ENCODE results near the gene RGL4.
"Not testable (repeated sequence)": the region's sequence is repeated elsewhere in the genome, so short reads cannot be mapped to it uniquely, and the experiment has no call there.

RGL4 gene

DNA sequence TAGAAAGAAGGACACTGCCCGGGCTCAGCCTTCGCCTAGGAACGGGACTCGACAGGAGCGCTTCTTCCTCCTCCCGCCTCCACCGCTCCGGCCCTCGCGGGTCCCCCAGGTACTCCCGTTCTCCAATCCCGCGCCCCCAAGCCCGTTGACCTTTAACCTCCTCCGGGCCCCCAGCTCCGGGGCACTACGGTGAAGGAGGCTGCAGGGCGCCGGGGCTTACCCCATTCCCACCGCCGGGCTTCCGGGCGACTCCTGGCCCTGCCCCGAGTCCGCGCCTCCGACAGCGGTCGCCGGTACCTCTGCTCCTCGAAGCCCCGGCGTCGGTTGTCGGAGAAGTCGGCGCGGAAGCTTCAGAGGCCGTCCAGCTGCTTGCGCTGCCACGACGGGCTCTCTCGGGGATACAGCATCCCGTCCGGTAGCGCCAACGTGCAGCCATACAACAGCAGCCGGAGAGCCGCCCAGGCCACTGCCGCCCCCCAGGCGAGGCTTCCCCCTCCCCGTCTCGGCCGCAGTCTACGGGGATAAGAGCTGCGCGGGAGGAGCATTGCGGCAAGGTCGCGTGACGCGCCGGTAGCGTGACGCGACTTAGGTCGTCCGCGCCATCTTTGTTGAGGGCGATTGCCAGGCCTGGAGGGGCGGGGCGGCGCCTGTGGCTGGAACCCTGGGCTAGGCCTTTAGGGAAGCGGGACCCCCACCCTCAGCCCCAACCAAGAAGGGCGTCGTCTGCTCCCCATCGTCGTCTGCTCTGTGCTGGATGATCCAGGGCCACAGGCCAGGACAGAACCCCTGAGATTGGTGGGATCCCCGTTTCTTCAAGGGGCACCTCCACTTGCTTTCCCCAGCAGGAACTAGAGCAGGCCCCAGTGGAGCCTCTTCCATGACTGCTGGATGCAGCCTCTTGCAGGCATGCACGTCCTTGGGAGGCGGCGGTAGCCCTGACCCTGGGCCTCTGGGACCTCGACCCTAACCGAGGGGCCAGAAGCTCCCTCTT is 26.3 kb downstream of the RGL4 start:
- Histone ChIP-seq H3K9me3 (no peaks in the 10 kb centered on the region), H3K4me1 (peaks cover 0 to 16% (median 14%) of the 10 kb centered on the region in 4 donors), H3K27me3 (no peaks in the 10 kb centered on the region), H3K4me3 (peak overlapping the region; percentile 62 to 98), H3K36me3 (peaks cover 0 to 30% (median 19%) of the 10 kb centered on the region in 3 donors), H3K27ac (peak overlapping the region; percentile 67 to 78)
- intact Hi-C loops (cut with DNase I; ENCODE audit: low total_unique reads), result loop anchor here (5.0 kb wide), 1 partner anchor 130 kb away; no protein-coding TSS in a partner anchor
- TF ChIP-seq CTCF (IDR thresholded peaks at IDR 0.05), result no peak
- DNase-seq, result peak; percentile 76 to 88

DNA sequence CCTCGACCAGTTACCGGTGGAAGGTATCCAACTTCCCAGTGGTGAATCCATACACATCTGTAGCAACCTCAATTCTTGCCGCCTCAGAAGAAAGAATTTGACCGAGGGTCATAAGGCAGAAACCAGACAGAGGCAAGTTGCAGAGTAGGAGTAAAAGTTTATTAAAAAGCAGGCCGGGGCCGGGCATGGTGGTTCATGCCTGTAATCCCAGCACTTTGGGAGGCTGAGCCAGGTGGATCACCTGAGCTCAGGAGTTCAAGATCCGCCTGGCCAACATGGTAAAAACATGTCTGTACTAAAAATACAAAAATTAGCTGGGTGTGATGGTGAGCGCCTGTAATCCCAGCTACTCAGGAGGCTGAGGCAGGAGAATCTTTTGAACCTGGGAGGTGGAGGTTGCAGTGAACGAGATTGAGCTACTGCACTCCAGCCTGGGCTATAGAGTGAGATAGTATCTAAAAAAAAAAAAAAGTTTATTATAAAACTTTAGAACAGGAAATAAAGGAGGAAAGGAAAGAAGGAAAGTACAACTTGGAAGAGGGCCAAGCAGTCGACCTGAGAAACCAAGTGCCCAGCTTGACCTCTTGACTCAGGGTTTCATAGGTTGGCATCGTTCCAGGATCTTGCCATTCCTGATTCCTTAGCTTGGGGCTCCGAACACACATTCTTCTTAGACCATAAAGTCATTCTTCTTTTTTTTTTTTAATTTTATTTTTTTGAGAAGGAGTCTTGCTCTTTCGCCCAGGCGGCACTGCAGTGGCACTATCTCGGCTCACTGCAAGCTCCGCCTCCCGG is 27.8 kb downstream of the RGL4 start:
- intact Hi-C loops (cut with DNase I; ENCODE audit: low total_unique reads), result loop anchor here (5.0 kb wide), 1 partner anchor 129 kb away; no protein-coding TSS in a partner anchor
- no peak overlapping the region for H3K27ac ChIP-seq
- H3K36me3 ChIP-seq, result peaks cover 0 to 15% (median 12%) of the 10 kb centered on the region in 3 donors
- no peaks in the 10 kb centered on the region for H3K27me3 ChIP-seq
- H3K4me1 ChIP-seq, result peaks cover 0 to 16% (median 14%) of the 10 kb centered on the region in 4 donors
- no peak for DNase-seq
- TF ChIP-seq CTCF (IDR thresholded peaks at IDR 0.05), result no peak
- H3K4me3 ChIP-seq, result no peak overlapping the region
- H3K9me3 ChIP-seq, result no peaks in the 10 kb centered on the region

GRCh38 chr22:23720855-23721254 is 30.0 kb downstream of the RGL4 start:
- H3K4me3 ChIP-seq, result no peak overlapping the region
- TF ChIP-seq CTCF (IDR thresholded peaks at IDR 0.05), result no peak
- no peak for DNase-seq
- H3K27ac ChIP-seq, result no peak overlapping the region
- intact Hi-C loops (cut with DNase I; ENCODE audit: low total_unique reads), result no loop called here
- no peaks in the 10 kb centered on the region for H3K9me3 ChIP-seq
- no peaks in the 10 kb centered on the region for H3K27me3 ChIP-seq
- H3K36me3 ChIP-seq, result no peaks in the 10 kb centered on the region
- peaks cover 0 to 14% (median 12%) of the 10 kb centered on the region in 4 donors for H3K4me1 ChIP-seq

DNA sequence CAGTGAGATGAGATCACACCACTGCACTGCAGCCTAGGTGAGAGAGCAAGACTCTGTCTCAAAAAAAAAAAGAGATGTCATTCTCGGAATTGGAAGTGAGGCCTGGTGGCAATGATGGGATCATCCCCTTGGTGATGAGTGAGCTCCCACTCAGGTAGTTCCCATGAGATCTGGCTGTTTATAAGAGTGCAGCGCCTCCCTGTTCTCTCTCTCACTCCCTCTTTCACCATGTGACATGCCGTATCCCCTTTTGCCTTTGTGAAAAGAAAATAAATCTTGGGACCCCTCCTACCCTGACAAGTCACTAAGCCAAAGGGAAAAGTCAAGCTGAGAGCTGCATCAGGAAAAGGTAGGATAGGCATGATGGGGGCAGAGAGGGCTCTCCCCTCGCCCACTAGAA is 31.3 kb downstream of the RGL4 start:
- H3K27ac ChIP-seq, result no peak overlapping the region
- intact Hi-C loops (cut with DNase I; ENCODE audit: low total_unique reads), result no loop called here
- no peaks in the 10 kb centered on the region for H3K36me3 ChIP-seq
- H3K4me3 ChIP-seq, result no peak overlapping the region
- TF ChIP-seq CTCF (IDR thresholded peaks at IDR 0.05), result no peak
- no peaks in the 10 kb centered on the region for H3K9me3 ChIP-seq
- DNase-seq, result no peak
- H3K4me1 ChIP-seq, result peaks cover 0 to 4% (median 4%) of the 10 kb centered on the region in 4 donors
- no peaks in the 10 kb centered on the region for H3K27me3 ChIP-seq

DNA sequence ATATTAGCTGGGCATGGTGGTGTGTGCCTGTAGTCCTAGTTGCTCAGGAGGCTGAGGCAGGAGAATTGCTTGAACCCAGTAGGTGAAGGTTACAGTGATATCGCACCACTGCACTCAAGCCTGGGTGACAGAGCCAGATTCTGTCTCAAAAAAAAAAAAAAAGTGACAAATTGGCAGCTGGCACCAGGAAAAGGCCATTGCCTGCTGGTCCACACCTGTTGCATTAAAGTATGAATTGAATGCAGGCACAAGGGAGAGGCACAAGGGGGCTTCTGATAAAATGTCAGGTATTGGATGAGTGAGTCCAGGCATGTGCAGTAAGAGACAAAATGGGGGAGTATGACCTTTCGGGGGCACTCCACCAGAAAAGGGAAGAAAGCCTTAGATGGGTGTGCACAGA is 31.9 kb downstream of the RGL4 start:
- Histone ChIP-seq H3K4me3 (no peak overlapping the region), H3K36me3 (no peaks in the 10 kb centered on the region), H3K27ac (no peak overlapping the region), H3K27me3 (no peaks in the 10 kb centered on the region), H3K4me1 (no peaks in the 10 kb centered on the region), H3K9me3 (no peaks in the 10 kb centered on the region)
- TF ChIP-seq CTCF (IDR thresholded peaks at IDR 0.05), result no peak
- DNase-seq, result no peak
- intact Hi-C loops (cut with DNase I; ENCODE audit: low total_unique reads), result no loop called here

DNA sequence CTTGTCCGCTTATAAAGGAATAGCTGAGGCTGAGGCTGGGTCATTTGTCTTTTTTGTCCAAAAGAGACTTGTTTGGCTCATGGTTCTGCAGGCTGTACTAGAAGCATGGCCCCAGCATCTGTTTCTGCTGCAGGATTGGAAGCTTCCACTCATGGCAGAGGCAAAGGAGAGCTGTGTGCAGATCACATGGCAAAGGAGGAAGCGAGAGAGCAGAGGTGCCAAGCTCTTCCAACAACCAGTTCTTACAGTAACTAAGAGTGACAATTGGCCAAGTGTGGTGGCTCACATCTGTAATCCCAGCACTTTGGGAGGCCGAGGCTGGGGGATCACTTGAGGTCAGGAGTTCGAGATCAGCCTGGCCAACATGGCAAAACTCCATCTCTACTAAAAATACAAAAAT is 37.3 kb downstream of the RGL4 start:
- H3K4me1 ChIP-seq; H3K27ac ChIP-seq; H3K27me3 ChIP-seq; intact Hi-C loops (cut with DNase I; ENCODE audit: low total_unique reads); H3K4me3 ChIP-seq; DNase-seq; H3K36me3 ChIP-seq; H3K9me3 ChIP-seq: not testable (repeated sequence)
